GM23338 (cell line): ENCODE measurements around the gene FOXM1. TPM values are rescaled to one million over a fixed set of nuclear protein-coding genes. Genes with fewer than 3 reads are reported as not detected.

Experiments used
- ATAC-seq: fragments of 200-7000 bp; cut with Tn5 transposase; 3 replicates; pipeline ENCODE4 v1.9.1; 2020
- DNase-seq: peaks from one replicate; pipeline ENCODE4 v3.0.0-alpha.2; 2015; ENCODE audit warnings: low spot score
- H2AFZ ChIP-seq: fragments of 200-600 bp; sonication (generic); 2 replicates; pipeline ENCODE4 v1.8.0; 2016; ENCODE audit warnings: antibody characterized with exemption, mild to moderate bottlenecking, moderate library complexity
- H3F3A ChIP-seq: fragments of 200-600 bp; sonication (generic); replicated peaks from 2 replicates; pipeline ENCODE4 v1.8.0; 2017; ENCODE audit warnings: antibody characterized with exemption, mixed run types, low read depth
- H3K27ac ChIP-seq: fragments of 200-600 bp; sonication (generic); 2 replicates; pipeline ENCODE4 v1.6.1; 2016; ENCODE audit warnings: low read depth
- H3K27me3 ChIP-seq: fragments of 200-600 bp; sonication (generic); 2 replicates; pipeline ENCODE4 v1.8.0; 2016; ENCODE audit warnings: mild to moderate bottlenecking, mixed run types, moderate library complexity; ENCODE audit not compliant: insufficient read depth
- H3K36me3 ChIP-seq: fragments of 200-600 bp; sonication (generic); 2 replicates; pipeline ENCODE4 v1.8.0; 2016; ENCODE audit warnings: mild to moderate bottlenecking; ENCODE audit not compliant: insufficient read depth
- H3K4me1 ChIP-seq: fragments of 200-600 bp; sonication (generic); 2 replicates; pipeline ENCODE4 v1.8.0; 2016; ENCODE audit warnings: mild to moderate bottlenecking, moderate library complexity; ENCODE audit not compliant: insufficient read depth
- H3K4me2 ChIP-seq: fragments of 200-600 bp; sonication (generic); 2 replicates; pipeline ENCODE4 v1.7.1; 2017; ENCODE audit warnings: mixed run types
- H3K4me3 ChIP-seq: fragments of 200-600 bp; sonication (generic); 2 replicates; pipeline ENCODE4 v1.6.1; 2016; ENCODE audit warnings: mixed run types
- H3K79me2 ChIP-seq: fragments of 200-600 bp; sonication (generic); replicated peaks from 2 replicates; pipeline ENCODE4 v1.8.0; 2017; ENCODE audit warnings: mild to moderate bottlenecking; ENCODE audit not compliant: insufficient read depth
- H3K9me2 ChIP-seq: fragments of 200-600 bp; sonication (generic); 2 replicates; pipeline ENCODE4 v1.8.0; 2017; ENCODE audit not compliant: insufficient read depth
- H4K20me1 ChIP-seq: fragments of 200-600 bp; sonication (generic); replicated peaks from 2 replicates; pipeline ENCODE4 v1.8.0; 2017; ENCODE audit warnings: mild to moderate bottlenecking; ENCODE audit not compliant: insufficient read depth
- H3K27ac Mint-ChIP-seq: 2 replicates; pipeline ENCODE4 v1.8.0; 2020; ENCODE audit warnings: inconsistent platforms, mild to moderate bottlenecking, moderate library complexity, mixed read lengths
- H3K27me3 Mint-ChIP-seq: 3 replicates; pipeline ENCODE4 v1.8.0; 2022; ENCODE audit warnings: low read depth, mild to moderate bottlenecking, moderate library complexity, mixed read lengths, inconsistent platforms; ENCODE audit not compliant: insufficient read depth, poor library complexity
- H3K36me3 Mint-ChIP-seq: 3 replicates; pipeline ENCODE4 v1.8.0; 2021; ENCODE audit warnings: low read depth, mild to moderate bottlenecking, inconsistent platforms, moderate library complexity, mixed read lengths
- H3K4me1 Mint-ChIP-seq: 3 replicates; pipeline ENCODE4 v1.8.0; 2020; ENCODE audit warnings: mild to moderate bottlenecking, inconsistent platforms, mixed read lengths
- H3K4me3 Mint-ChIP-seq: 3 replicates; pipeline ENCODE4 v1.8.0; 2021; ENCODE audit warnings: moderate library complexity, mild to moderate bottlenecking, inconsistent platforms, mixed read lengths
- H3K9me3 Mint-ChIP-seq: 3 replicates; pipeline ENCODE4 v1.8.0; 2020; ENCODE audit warnings: moderate library complexity, mild to moderate bottlenecking, inconsistent platforms, mixed read lengths
- CREB1 ChIP-seq: fragments of 250-450 bp; sonication (Bioruptor Pico); IDR thresholded peaks from 2 replicates; pipeline ENCODE4 v1.5.0; 2020; ENCODE audit warnings: low read depth, mild to moderate bottlenecking, moderate library complexity
- CTCF ChIP-seq, 2 experiments: fragments of 200-600 bp in 1 of 2; sonication (generic) in 1 of 2; conservative IDR thresholded peaks; 2 replicates each; pipeline versions ENCODE4 v1.5.1 to v1.6.1; 2016 to 2017; ENCODE audit warnings: antibody characterized with exemption in 2 of 2, low read depth in 2 of 2, mild to moderate bottlenecking in 2 of 2, moderate library complexity in 1 of 2
- ETS1 ChIP-seq: IDR thresholded peaks from 2 replicates; pipeline ENCODE4 v1.6.1; 2016; ENCODE audit warnings: antibody characterized with exemption
- EZH2 ChIP-seq: fragments of 200-600 bp; sonication (generic); IDR thresholded peaks from one replicate; pipeline ENCODE4 v1.8.0; 2017; ENCODE audit warnings: antibody characterized with exemption, mild to moderate bottlenecking, low read depth; ENCODE audit not compliant: unreplicated experiment
- EZH2phosphoT487 ChIP-seq: fragments of 200-600 bp; sonication (generic); IDR thresholded peaks from one replicate; pipeline ENCODE4 v1.8.1; 2018; ENCODE audit warnings: antibody characterized with exemption; ENCODE audit not compliant: unreplicated experiment
- JUNB ChIP-seq: IDR thresholded peaks from one replicate; pipeline ENCODE4 v1.6.1; 2016; ENCODE audit warnings: antibody characterized with exemption; ENCODE audit not compliant: unreplicated experiment
- NANOG ChIP-seq: IDR thresholded peaks from 2 replicates; pipeline ENCODE4 v1.6.1; 2016; ENCODE audit warnings: antibody characterized with exemption, borderline replicate concordance
- POLR2AphosphoS5 ChIP-seq: IDR thresholded peaks from 2 replicates; pipeline ENCODE4 v1.6.1; 2016; ENCODE audit warnings: antibody characterized with exemption, low read depth
- REST ChIP-seq: IDR thresholded peaks from one replicate; pipeline ENCODE4 v1.6.1; 2018; ENCODE audit warnings: antibody characterized with exemption; ENCODE audit not compliant: unreplicated experiment
- STAT1 ChIP-seq: IDR thresholded peaks from one replicate; pipeline ENCODE4 v1.6.1; 2016; ENCODE audit warnings: antibody characterized with exemption; ENCODE audit not compliant: unreplicated experiment
- ZNF114 ChIP-seq: fragments of 250-450 bp; sonication (Bioruptor Pico); IDR thresholded peaks from 2 replicates; pipeline ENCODE4 v1.5.0; 2020; ENCODE audit warnings: mild to moderate bottlenecking, moderate library complexity
- ZNF331 ChIP-seq: fragments of 250-450 bp; sonication (Bioruptor Pico); IDR thresholded peaks from 2 replicates; pipeline ENCODE4 v1.5.0; 2020; ENCODE audit warnings: low read depth, mild to moderate bottlenecking, moderate library complexity
- ZNF462 ChIP-seq: fragments of 250-450 bp; sonication (Bioruptor Pico); IDR thresholded peaks from 2 replicates; pipeline ENCODE4 v1.5.0; 2020; ENCODE audit warnings: mild to moderate bottlenecking, moderate library complexity
- polyA plus RNA-seq: library from polyadenylated mRNA; unstranded; fragments of >200 nt; fragmentation: Nextera tagmentation; extraction: Ambion mirVana; gene quantifications from 2 replicates; pipeline ENCODE4 v1.2.1, GENCODE V29; 2016
- total RNA-seq: library from RNA; depleted of rRNA; stranded (reverse); fragments of >200 nt; shearing (Covaris generic); gene quantifications from 2 replicates; pipeline ENCODE4 v1.2.3, GENCODE V29; 2014

The FOXM1 gene
- total and polyA plus RNA-seq, 2 experiments from 2014 or later = 31.0 to 98.1 TPM

GRCh38 chr12:2895051-2895451 lies 18.1 kb upstream of the FOXM1 start:
- Mint-ChIP-seq H3K9me3 (no peaks in the 10 kb centered on the region), H3K27ac (no peak overlapping the region), H3K4me3 (no peak overlapping the region), H3K4me1 (peaks cover 10% of the 10 kb centered on the region; the same call in 2 of the 3 replicates), H3K36me3 (no peaks in the 10 kb centered on the region), H3K27me3 (peaks cover 15% of the 10 kb centered on the region)
- H3K9me2 ChIP-seq = no peaks in the 10 kb centered on the region
- no peak overlapping the region for H3K4me2 ChIP-seq
- no peaks in the 10 kb centered on the region; the same call in 1 of the 2 replicates for H4K20me1 ChIP-seq
- no peak overlapping the region for H2AFZ ChIP-seq
- H3F3A ChIP-seq = 0 out of 2 replicates have a peak, but pooled peaks cover 3% of the 10 kb centered on the region
- H3K27me3 ChIP-seq = no peaks in the 10 kb centered on the region
- ATAC-seq = no peak
- no peak overlapping the region for H3K4me3 ChIP-seq
- H3K27ac ChIP-seq = no peak overlapping the region
- H3K4me1 ChIP-seq = peaks cover 1% of the 10 kb centered on the region
- DNase-seq = peak; percentile 17
- H3K36me3 ChIP-seq = no peaks in the 10 kb centered on the region
- TF ChIP-seq STAT1 (no peak), ZNF462 (CRISPR knock-in tag) (no peak), POLR2AphosphoS5 (no peak), EZH2phosphoT487 (no peak), JUNB (no peak), ZNF331 (no peak), ZNF114 (no peak), REST (no peak), EZH2 (no peak), ETS1 (no peak), CTCF (conservative IDR thresholded peaks at IDR 0.05; ENCODE audit: low read depth in 2 of 2) (no peak), CREB1 (no peak), NANOG (no peak)
- H3K79me2 ChIP-seq = peaks cover 34% of the 10 kb centered on the region
